WERI-Rb-1 (cell line): ENCODE measurements around the gene TMEM242.
"Not testable (repeated sequence)": the region's sequence is repeated elsewhere in the genome, so short reads cannot be mapped to it uniquely, and the experiment has no call there.

Experiments
- DNase-seq: peaks from one replicate; pipeline ENCODE4 v3.0.0-alpha.2; 2020
- H3K27ac ChIP-seq: fragments of 250-450 bp; sonication (Bioruptor Pico); 2 replicates; pipeline ENCODE4 v1.5.1; 2020; ENCODE audit warnings: mild to moderate bottlenecking, moderate library complexity
- H3K27me3 ChIP-seq: fragments of 250-450 bp; sonication (Bioruptor Pico); 2 replicates; pipeline ENCODE4 v1.5.1; 2021; ENCODE audit warnings: mild to moderate bottlenecking, low read depth, moderate library complexity; ENCODE audit not compliant: insufficient read depth, severe bottlenecking
- H3K36me3 ChIP-seq: fragments of 250-450 bp; sonication (Bioruptor Pico); 2 replicates; pipeline ENCODE4 v1.5.1; 2020; ENCODE audit warnings: mild to moderate bottlenecking, moderate library complexity
- H3K4me3 ChIP-seq: 2 replicates; pipeline ENCODE4 v1.5.1; 2011; ENCODE audit warnings: low read depth, mild to moderate bottlenecking, control low read depth, low read length
- H3K9me3 ChIP-seq: fragments of 250-450 bp; sonication (Bioruptor Pico); 2 replicates; pipeline ENCODE4 v1.5.1; 2021; ENCODE audit warnings: mild to moderate bottlenecking, moderate library complexity; ENCODE audit not compliant: severe bottlenecking
- CTCF ChIP-seq: IDR thresholded peaks from 2 replicates; pipeline ENCODE4 v1.5.1; 2011; ENCODE audit warnings: low read depth, mild to moderate bottlenecking, control low read depth, inconsistent platforms, low read length

The TMEM242 gene

GRCh38 chr6:157322792-157323254 is 496 bp downstream of the TMEM242 start:
- Histone ChIP-seq H3K9me3 (no peaks in the 10 kb centered on the region), H3K27ac (peak overlapping the region; percentile 95), H3K4me3 (peak overlapping the region; percentile 84), H3K36me3 (peaks cover 27% of the 10 kb centered on the region), H3K27me3 (no peaks in the 10 kb centered on the region)
- no peak for TF ChIP-seq CTCF
- peak; percentile 88 for DNase-seq

GRCh38 chr6:157316871-157317814 is 6.2 kb downstream of the TMEM242 start:
- H3K4me3 ChIP-seq, result no peak overlapping the region
- no peak for DNase-seq
- no peak overlapping the region for H3K27ac ChIP-seq
- H3K9me3 ChIP-seq, result no peaks in the 10 kb centered on the region
- TF ChIP-seq CTCF, result no peak
- no peaks in the 10 kb centered on the region for H3K27me3 ChIP-seq
- H3K36me3 ChIP-seq, result peaks cover 23% of the 10 kb centered on the region

- DNase-seq, result no peak
- Histone ChIP-seq H3K36me3 (peaks cover 10% of the 10 kb centered on the region), H3K4me3 (no peak overlapping the region)
Measured at GRCh38 chr6:157314705-157315321, 8.5 kb downstream of the TMEM242 start.

GRCh38 chr6:157313531-157314467 is 9.5 kb downstream of the TMEM242 start:
- peaks cover 2% of the 10 kb centered on the region; the same call in 1 of the 2 replicates for H3K36me3 ChIP-seq
- H3K27me3 ChIP-seq, result no peaks in the 10 kb centered on the region
- H3K9me3 ChIP-seq, result no peaks in the 10 kb centered on the region
- no peak for DNase-seq
- no peak overlapping the region for H3K27ac ChIP-seq
- TF ChIP-seq CTCF, result no peak
- no peak overlapping the region for H3K4me3 ChIP-seq

More at GRCh38 chr6:157314705-157315321, 8.5 kb downstream of the TMEM242 start:
- H3K27me3 ChIP-seq, result no peaks in the 10 kb centered on the region
- H3K9me3 ChIP-seq, result no peaks in the 10 kb centered on the region
- H3K27ac ChIP-seq, result no peak overlapping the region
- peak; percentile 63 for TF ChIP-seq CTCF

- DNase-seq, result no peak
- H3K36me3 ChIP-seq, result peaks cover 2% of the 10 kb centered on the region; the same call in 1 of the 2 replicates
Measured at GRCh38 chr6:157312757-157313156, 10.6 kb downstream of the TMEM242 start.

GRCh38 chr6:157310693-157311092 is 12.6 kb downstream of the TMEM242 start:
- H3K27me3 ChIP-seq, H3K9me3 ChIP-seq, H3K4me3 ChIP-seq, DNase-seq, H3K27ac ChIP-seq, H3K36me3 ChIP-seq: not testable (repeated sequence)

More at GRCh38 chr6:157312757-157313156, 10.6 kb downstream of the TMEM242 start:
- Histone ChIP-seq H3K27ac (no peak overlapping the region), H3K9me3 (no peaks in the 10 kb centered on the region), H3K27me3 (no peaks in the 10 kb centered on the region), H3K4me3 (no peak overlapping the region)
- TF ChIP-seq CTCF, result no peak
